HG03139 (cell line): ENCODE results near the gene CLEC1A.
"Not testable (repeated sequence)": the region's sequence is repeated elsewhere in the genome, so short reads cannot be mapped to it uniquely, and the experiment has no call there.

Source experiments
- ATAC-seq: cut with Tn5 transposase; IDR thresholded peaks from one replicate; pipeline ENCODE4 v1.9.1; 2021; ENCODE audit not compliant: unreplicated experiment

CLEC1A gene

GRCh38 chr12:10052193-10052913 lies 46.4 kb downstream of the CLEC1A start:
- no peak for ATAC-seq

GRCh38 chr12:10048526-10048925 lies 50.3 kb downstream of the CLEC1A start:
- ATAC-seq = no peak

GRCh38 chr12:10042167-10042566 lies 56.6 kb downstream of the CLEC1A start:
- no peak for ATAC-seq

- ATAC-seq = no peak
These were observed 64.8 kb downstream of the CLEC1A start for GRCh38 chr12:10033783-10034545.

- ATAC-seq = no peak
These were observed 67.0 kb downstream of the CLEC1A start for GRCh38 chr12:10031771-10032175.

GRCh38 chr12:10031321-10031720 lies 67.5 kb downstream of the CLEC1A start:
- no peak for ATAC-seq

GRCh38 chr12:10030446-10030845 lies 68.3 kb downstream of the CLEC1A start, which contains the start of gene CLEC9A:
TSS of gene CLEC9A (plus strand) at chr12:10030682. CDS start at chr12:10052688, 22,006 bp downstream.
- ATAC-seq = no peak

GRCh38 chr12:10027721-10028120 lies 71.1 kb downstream of the CLEC1A start:
- ATAC-seq = no peak

- ATAC-seq = no peak
These were observed 71.5 kb downstream of the CLEC1A start for GRCh38 chr12:10027311-10027710.

GRCh38 chr12:10026666-10027065 lies 72.1 kb downstream of the CLEC1A start:
- ATAC-seq = not testable (repeated sequence)

- ATAC-seq = no peak
These were observed 73.5 kb downstream of the CLEC1A start for GRCh38 chr12:10025236-10025635.

- no peak for ATAC-seq
These were observed 77.4 kb downstream of the CLEC1A start for GRCh38 chr12:10021342-10021741.
